A204.1 (cell line): Measurements from ENCODE around the gene WHRN.

Experiments used
- FAIRE-seq: peaks from 2 replicates; lab custom pipeline; 2012; peaks lifted over from hg19 to GRCh38; lab: Jason Lieb, UNC

WHRN gene

GRCh38 chr9:114446672-114447450 is 58.4 kb downstream of the WHRN start:
- no peak for FAIRE-seq

GRCh38 chr9:114446036-114446435 is 59.2 kb downstream of the WHRN start:
- no peak for FAIRE-seq

GRCh38 chr9:114445616-114446015 is 59.7 kb downstream of the WHRN start:
- no peak for FAIRE-seq

- FAIRE-seq: no peak
These were observed 63.3 kb downstream of the WHRN start for GRCh38 chr9:114442022-114442421.

GRCh38 chr9:114437401-114437893 is 67.8 kb downstream of the WHRN start:
- no peak for FAIRE-seq

- FAIRE-seq: no peak
These were observed 70.4 kb downstream of the WHRN start for GRCh38 chr9:114434878-114435311.

GRCh38 chr9:114433720-114434255 is 71.5 kb downstream of the WHRN start:
- FAIRE-seq: no peak

GRCh38 chr9:114433086-114433485 is 72.2 kb downstream of the WHRN start:
- no peak for FAIRE-seq

- FAIRE-seq: no peak
These were observed 72.8 kb downstream of the WHRN start for GRCh38 chr9:114432323-114433067.

GRCh38 chr9:114431770-114432169 is 73.5 kb downstream of the WHRN start:
- FAIRE-seq: no peak

GRCh38 chr9:114431003-114431402 is 74.3 kb downstream of the WHRN start:
- FAIRE-seq: no peak

- FAIRE-seq: no peak
These were observed 74.8 kb downstream of the WHRN start for GRCh38 chr9:114430457-114430856.

- FAIRE-seq: no peak
These were observed 75.8 kb downstream of the WHRN start for GRCh38 chr9:114429488-114429887.

GRCh38 chr9:114428466-114428865 is 76.8 kb downstream of the WHRN start:
- no peak for FAIRE-seq

- FAIRE-seq: no peak
These were observed 77.6 kb downstream of the WHRN start for GRCh38 chr9:114427644-114428043.

- no peak for FAIRE-seq
These were observed 79.0 kb downstream of the WHRN start for GRCh38 chr9:114426046-114426948.

- no peak for FAIRE-seq
These were observed 80.1 kb downstream of the WHRN start for GRCh38 chr9:114425126-114425525.

- no peak for FAIRE-seq
These were observed 81.1 kb downstream of the WHRN start for GRCh38 chr9:114424126-114424525.

- no peak for FAIRE-seq
These were observed 82.1 kb downstream of the WHRN start for GRCh38 chr9:114423181-114423580.

GRCh38 chr9:114421147-114421546 is 84.1 kb downstream of the WHRN start:
- no peak for FAIRE-seq

- no peak for FAIRE-seq
These were observed 85.5 kb downstream of the WHRN start for GRCh38 chr9:114419796-114420195.

- no peak for FAIRE-seq
These were observed 87.2 kb downstream of the WHRN start for GRCh38 chr9:114418053-114418452.
